ENCODE results near the gene MSX1.

The MSX1 gene

GRCh38 chr4:4853921-4854648 is 5.4 kb upstream of the MSX1 start:
- Histone ChIP-seq H3K36me3 (ENCODE audit: control insufficient read depth, insufficient read depth, low read length) (no peaks in the 10 kb centered on the region), H3K9ac (ENCODE audit: low read depth, low read length) (no peak overlapping the region), H3K4me1 (ENCODE audit: control insufficient read depth, insufficient read depth, low read length) (peaks cover 9% of the 10 kb centered on the region), H3K9me3 (ENCODE audit: control insufficient read depth, insufficient read depth, low read length) (no peaks in the 10 kb centered on the region), H3K4me3 (ENCODE audit: low read depth, low read length) (peak overlapping the region; percentile 26), H3K27me3 (ENCODE audit: control insufficient read depth, insufficient read depth, low read length) (peaks cover 98% of the 10 kb centered on the region)

GRCh38 chr4:4854649-4855295 is 4.7 kb upstream of the MSX1 start:
- H3K4me1 ChIP-seq (ENCODE audit: control insufficient read depth, insufficient read depth, low read length), result peaks cover 9% of the 10 kb centered on the region
- peak overlapping the region; percentile 26 for H3K4me3 ChIP-seq (ENCODE audit: low read depth, low read length)
- H3K9ac ChIP-seq (ENCODE audit: low read depth, low read length), result no peak overlapping the region
- H3K36me3 ChIP-seq (ENCODE audit: control insufficient read depth, insufficient read depth, low read length), result no peaks in the 10 kb centered on the region
- H3K27me3 ChIP-seq (ENCODE audit: control insufficient read depth, insufficient read depth, low read length), result peaks cover 93% of the 10 kb centered on the region
- H3K9me3 ChIP-seq (ENCODE audit: control insufficient read depth, insufficient read depth, low read length), result no peaks in the 10 kb centered on the region

- peaks cover 93% of the 10 kb centered on the region for H3K27me3 ChIP-seq (ENCODE audit: control insufficient read depth, insufficient read depth, low read length)
- H3K4me1 ChIP-seq (ENCODE audit: control insufficient read depth, insufficient read depth, low read length), result peaks cover 9% of the 10 kb centered on the region
- peak overlapping the region; percentile 26 for H3K4me3 ChIP-seq (ENCODE audit: low read depth, low read length)
These were observed 4.0 kb upstream of the MSX1 start for GRCh38 chr4:4855301-4856070.

GRCh38 chr4:4856071-4857000 is 3.1 kb upstream of the MSX1 start:
- Histone ChIP-seq H3K27me3 (ENCODE audit: control insufficient read depth, insufficient read depth, low read length) (peaks cover 93% of the 10 kb centered on the region), H3K9me3 (ENCODE audit: control insufficient read depth, insufficient read depth, low read length) (no peaks in the 10 kb centered on the region), H3K36me3 (ENCODE audit: control insufficient read depth, insufficient read depth, low read length) (no peaks in the 10 kb centered on the region), H3K9ac (ENCODE audit: low read depth, low read length) (no peak overlapping the region), H3K4me3 (ENCODE audit: low read depth, low read length) (peak overlapping the region; percentile 26), H3K4me1 (ENCODE audit: control insufficient read depth, insufficient read depth, low read length) (peaks cover 14% of the 10 kb centered on the region)

More at GRCh38 chr4:4855301-4856070, 4.0 kb upstream of the MSX1 start:
- H3K9me3 ChIP-seq (ENCODE audit: control insufficient read depth, insufficient read depth, low read length), result no peaks in the 10 kb centered on the region
- H3K9ac ChIP-seq (ENCODE audit: low read depth, low read length), result no peak overlapping the region
- H3K36me3 ChIP-seq (ENCODE audit: control insufficient read depth, insufficient read depth, low read length), result no peaks in the 10 kb centered on the region

GRCh38 chr4:4857001-4857808 is 2.3 kb upstream of the MSX1 start:
- H3K4me3 ChIP-seq (ENCODE audit: low read depth, low read length), result peak overlapping the region; percentile 18
- no peak overlapping the region for H3K9ac ChIP-seq (ENCODE audit: low read depth, low read length)
- H3K4me1 ChIP-seq (ENCODE audit: control insufficient read depth, insufficient read depth, low read length), result peaks cover 15% of the 10 kb centered on the region
- H3K27me3 ChIP-seq (ENCODE audit: control insufficient read depth, insufficient read depth, low read length), result peaks cover 93% of the 10 kb centered on the region
- H3K36me3 ChIP-seq (ENCODE audit: control insufficient read depth, insufficient read depth, low read length), result no peaks in the 10 kb centered on the region
- H3K9me3 ChIP-seq (ENCODE audit: control insufficient read depth, insufficient read depth, low read length), result no peaks in the 10 kb centered on the region

DNA sequence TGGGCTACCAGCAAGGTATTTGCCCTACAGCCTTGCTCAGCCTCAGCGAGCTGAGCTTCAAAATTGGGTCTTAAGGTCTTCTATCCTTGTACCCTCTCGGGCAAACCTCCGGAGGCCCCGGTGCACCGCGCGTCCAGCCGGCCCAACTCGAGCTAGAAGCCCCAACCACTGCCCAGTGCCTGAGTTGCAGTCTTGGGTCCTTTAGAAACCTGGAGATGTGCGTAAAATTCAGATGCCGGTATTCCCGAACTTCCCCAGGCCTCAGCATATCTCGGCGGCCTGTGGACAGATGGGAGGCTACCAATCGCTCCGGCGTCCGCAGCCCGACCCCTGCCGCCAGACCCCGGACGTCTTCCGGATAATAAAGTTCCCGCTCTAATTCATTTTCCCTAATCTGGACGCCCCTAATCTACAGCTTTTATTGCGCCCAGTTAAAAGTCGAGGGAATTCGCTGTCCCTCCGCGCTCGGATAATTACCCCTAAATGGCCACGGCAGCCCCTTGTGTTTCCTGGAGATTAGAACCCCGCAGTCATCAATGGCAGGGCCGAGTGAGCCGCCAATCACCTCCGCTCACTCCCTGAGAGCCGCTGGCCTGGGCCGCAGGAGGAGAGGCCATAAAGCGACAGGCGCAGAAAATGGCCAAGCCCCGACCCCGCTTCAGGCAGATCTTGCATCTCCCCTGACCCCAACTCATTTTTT is 1.5 kb upstream of the MSX1 start:
- Histone ChIP-seq H3K27me3 (ENCODE audit: control insufficient read depth, insufficient read depth, low read length) (peaks cover 93% of the 10 kb centered on the region), H3K9me3 (ENCODE audit: control insufficient read depth, insufficient read depth, low read length) (no peaks in the 10 kb centered on the region), H3K36me3 (ENCODE audit: control insufficient read depth, insufficient read depth, low read length) (no peaks in the 10 kb centered on the region), H3K4me3 (ENCODE audit: low read depth, low read length) (peak overlapping the region; percentile 18), H3K4me1 (ENCODE audit: control insufficient read depth, insufficient read depth, low read length) (peaks cover 15% of the 10 kb centered on the region), H3K9ac (ENCODE audit: low read depth, low read length) (no peak overlapping the region)

GRCh38 chr4:4858527-4859324 is 739 bp upstream of the MSX1 start:
- peaks cover 15% of the 10 kb centered on the region for H3K4me1 ChIP-seq (ENCODE audit: control insufficient read depth, insufficient read depth, low read length)
- peak overlapping the region; percentile 13 for H3K4me3 ChIP-seq (ENCODE audit: low read depth, low read length)
- no peak overlapping the region for H3K9ac ChIP-seq (ENCODE audit: low read depth, low read length)
- no peaks in the 10 kb centered on the region for H3K36me3 ChIP-seq (ENCODE audit: control insufficient read depth, insufficient read depth, low read length)
- H3K9me3 ChIP-seq (ENCODE audit: control insufficient read depth, insufficient read depth, low read length), result no peaks in the 10 kb centered on the region
- H3K27me3 ChIP-seq (ENCODE audit: control insufficient read depth, insufficient read depth, low read length), result peaks cover 93% of the 10 kb centered on the region

DNA sequence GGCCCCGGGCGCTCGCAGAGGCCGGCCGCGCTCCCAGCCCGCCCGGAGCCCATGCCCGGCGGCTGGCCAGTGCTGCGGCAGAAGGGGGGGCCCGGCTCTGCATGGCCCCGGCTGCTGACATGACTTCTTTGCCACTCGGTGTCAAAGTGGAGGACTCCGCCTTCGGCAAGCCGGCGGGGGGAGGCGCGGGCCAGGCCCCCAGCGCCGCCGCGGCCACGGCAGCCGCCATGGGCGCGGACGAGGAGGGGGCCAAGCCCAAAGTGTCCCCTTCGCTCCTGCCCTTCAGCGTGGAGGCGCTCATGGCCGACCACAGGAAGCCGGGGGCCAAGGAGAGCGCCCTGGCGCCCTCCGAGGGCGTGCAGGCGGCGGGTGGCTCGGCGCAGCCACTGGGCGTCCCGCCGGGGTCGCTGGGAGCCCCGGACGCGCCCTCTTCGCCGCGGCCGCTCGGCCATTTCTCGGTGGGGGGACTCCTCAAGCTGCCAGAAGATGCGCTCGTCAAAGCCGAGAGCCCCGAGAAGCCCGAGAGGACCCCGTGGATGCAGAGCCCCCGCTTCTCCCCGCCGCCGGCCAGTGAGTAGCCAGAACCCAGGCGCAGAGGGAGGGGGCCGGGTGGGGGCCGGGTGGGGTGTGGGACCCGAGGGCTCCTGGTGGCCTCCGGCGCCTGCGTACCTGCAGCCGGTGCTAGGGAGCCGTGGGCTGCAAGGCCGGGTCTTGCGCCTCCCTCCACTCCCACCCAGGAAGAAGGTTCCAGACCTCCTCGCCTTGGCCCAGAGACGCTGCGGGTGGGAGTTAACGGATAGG is 534 bp downstream of the MSX1 start:
- H3K36me3 ChIP-seq (ENCODE audit: control insufficient read depth, insufficient read depth, low read length), result no peaks in the 10 kb centered on the region
- no peak overlapping the region for H3K9ac ChIP-seq (ENCODE audit: low read depth, low read length)
- H3K9me3 ChIP-seq (ENCODE audit: control insufficient read depth, insufficient read depth, low read length), result no peaks in the 10 kb centered on the region
- H3K4me3 ChIP-seq (ENCODE audit: low read depth, low read length), result peak overlapping the region; percentile 32
- H3K4me1 ChIP-seq (ENCODE audit: control insufficient read depth, insufficient read depth, low read length), result peaks cover 15% of the 10 kb centered on the region
- peaks cover 93% of the 10 kb centered on the region for H3K27me3 ChIP-seq (ENCODE audit: control insufficient read depth, insufficient read depth, low read length)

- Histone ChIP-seq H3K36me3 (ENCODE audit: control insufficient read depth, insufficient read depth, low read length) (no peaks in the 10 kb centered on the region), H3K9me3 (ENCODE audit: control insufficient read depth, insufficient read depth, low read length) (no peaks in the 10 kb centered on the region), H3K9ac (ENCODE audit: low read depth, low read length) (no peak overlapping the region), H3K4me3 (ENCODE audit: low read depth, low read length) (peak overlapping the region; percentile 32), H3K27me3 (ENCODE audit: control insufficient read depth, insufficient read depth, low read length) (peaks cover 93% of the 10 kb centered on the region), H3K4me1 (ENCODE audit: control insufficient read depth, insufficient read depth, low read length) (peaks cover 12% of the 10 kb centered on the region)
These were observed 1.3 kb downstream of the MSX1 start for GRCh38 chr4:4860600-4861389.
